ENCODE measurements around the gene PLXNB3. TPM values are rescaled to one million over a fixed set of nuclear protein-coding genes. Genes with fewer than 3 reads are reported as not detected.

PLXNB3 gene
- total RNA-seq, 2 experiments from 2014 or later, result not detected

DNA sequence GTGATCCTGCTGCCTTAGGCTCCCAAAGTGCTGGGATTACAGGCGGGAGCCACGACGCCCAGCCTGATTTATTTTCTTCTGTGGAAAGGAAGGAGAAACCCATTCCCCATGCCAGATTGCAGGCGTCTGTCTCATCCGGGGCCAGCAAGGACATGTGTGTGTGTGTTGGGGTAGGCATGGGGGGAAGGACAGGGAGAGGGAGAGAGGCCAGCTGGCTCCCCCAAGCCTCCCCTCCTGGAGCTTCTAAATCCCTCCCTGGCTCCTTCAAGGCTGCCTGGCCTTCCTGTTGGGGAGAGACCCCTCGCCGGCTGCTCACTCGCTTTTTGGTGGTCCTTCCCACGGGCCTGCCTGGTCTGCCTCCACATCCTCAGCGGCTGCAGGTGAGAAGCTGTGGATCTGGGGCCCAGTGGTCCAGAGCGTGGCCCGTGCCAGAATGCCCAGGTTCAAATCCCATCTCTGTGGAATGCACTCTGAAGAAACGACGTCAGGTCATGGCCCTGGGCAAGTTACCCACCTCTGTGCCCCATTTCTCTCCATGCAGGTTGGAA is 1.3 kb upstream of the PLXNB3 start:
- no peaks in the 10 kb centered on the region for H3K79me2 ChIP-seq (ENCODE audit: insufficient read depth, low read depth, low read length)
- no peaks in the 10 kb centered on the region for H4K20me1 ChIP-seq (ENCODE audit: insufficient read depth, low read length)
- ChIA-PET CTCF (ENCODE audit: unreplicated experiment) (no interaction called here), POLR2A (no interaction called here)
- no peak overlapping the region for H3K27ac ChIP-seq (ENCODE audit: low read depth, low read length, poor library complexity, severe bottlenecking)
- no peaks in the 10 kb centered on the region for H3K9me2 ChIP-seq (ENCODE audit: insufficient read depth, low read length)
- no peaks in the 10 kb centered on the region for H3K9me3 ChIP-seq (ENCODE audit: low read length)
- no TSS peak for BruUV-seq (replicated peaks)
- H3K36me3 ChIP-seq (ENCODE audit: insufficient read depth, low read length), result no peaks in the 10 kb centered on the region
- no peak for DNase-seq (ENCODE audit: low spot score)
- H3K4me1 ChIP-seq (ENCODE audit: insufficient read depth, low read length, poor library complexity, severe bottlenecking), result peaks cover 6% of the 10 kb centered on the region
- no peak overlapping the region for H3K4me2 ChIP-seq (ENCODE audit: low read length)
- TF ChIP-seq CTCF (conservative IDR thresholded peaks at IDR 0.05; ENCODE audit: low read length), result no peak
- no peak for TF ChIP-seq EZH2phosphoT487 (IDR thresholded peaks at IDR 0.05; ENCODE audit: borderline replicate concordance, low read depth, low read length)
- H2AFZ ChIP-seq (ENCODE audit: low read length), result no peak overlapping the region
- H3K4me3 ChIP-seq (ENCODE audit: low read depth, low read length, poor library complexity, severe bottlenecking), result no peak overlapping the region
- intact Hi-C loops (cut with micrococcal nuclease; ENCODE audit: unreplicated experiment), result loop anchor here (5.0 to 10.0 kb wide), 3 partner anchors 72 to 120 kb away; partner anchors contain the start of genes PDZD4 and SLC6A8

GRCh38 chrX:153763298-153763932 is 634 bp upstream of the PLXNB3 start:
- ChIA-PET POLR2A (no interaction called here), CTCF (ENCODE audit: unreplicated experiment) (no interaction called here)
- BruUV-seq (replicated peaks), result no TSS peak
- no peak overlapping the region for H2AFZ ChIP-seq (ENCODE audit: low read length)
- H3K79me2 ChIP-seq (ENCODE audit: insufficient read depth, low read depth, low read length), result no peaks in the 10 kb centered on the region
- H4K20me1 ChIP-seq (ENCODE audit: insufficient read depth, low read length), result no peaks in the 10 kb centered on the region
- no peak for DNase-seq (ENCODE audit: low spot score)
- H3K9me3 ChIP-seq (ENCODE audit: low read length), result no peaks in the 10 kb centered on the region
- H3K4me1 ChIP-seq (ENCODE audit: insufficient read depth, low read length, poor library complexity, severe bottlenecking), result peaks cover 6% of the 10 kb centered on the region
- H3K27ac ChIP-seq (ENCODE audit: low read depth, low read length, poor library complexity, severe bottlenecking), result no peak overlapping the region
- H3K9me2 ChIP-seq (ENCODE audit: insufficient read depth, low read length), result no peaks in the 10 kb centered on the region
- no peak overlapping the region for H3K4me2 ChIP-seq (ENCODE audit: low read length)
- TF ChIP-seq EZH2phosphoT487 (IDR thresholded peaks at IDR 0.05; ENCODE audit: borderline replicate concordance, low read depth, low read length) (no peak), CTCF (conservative IDR thresholded peaks at IDR 0.05; ENCODE audit: low read length) (no peak)
- H3K36me3 ChIP-seq (ENCODE audit: insufficient read depth, low read length), result no peaks in the 10 kb centered on the region
- intact Hi-C loops (cut with micrococcal nuclease; ENCODE audit: unreplicated experiment), result loop anchor here (5.0 to 10.0 kb wide), 3 partner anchors 71 to 119 kb away; partner anchors contain the start of genes PDZD4 and SLC6A8
- no peak overlapping the region for H3K4me3 ChIP-seq (ENCODE audit: low read depth, low read length, poor library complexity, severe bottlenecking)

- ChIA-PET POLR2A (no interaction called here), CTCF (ENCODE audit: unreplicated experiment) (no interaction called here)
- H4K20me1 ChIP-seq (ENCODE audit: insufficient read depth, low read length), result no peaks in the 10 kb centered on the region
- H3K9me3 ChIP-seq (ENCODE audit: low read length), result no peaks in the 10 kb centered on the region
- H3K9me2 ChIP-seq (ENCODE audit: insufficient read depth, low read length), result no peaks in the 10 kb centered on the region
- no peak for DNase-seq (ENCODE audit: low spot score)
- BruUV-seq (replicated peaks), result no TSS peak
- no peak overlapping the region for H3K4me3 ChIP-seq (ENCODE audit: low read depth, low read length, poor library complexity, severe bottlenecking)
- H3K27ac ChIP-seq (ENCODE audit: low read depth, low read length, poor library complexity, severe bottlenecking), result no peak overlapping the region
- peaks cover 6% of the 10 kb centered on the region for H3K4me1 ChIP-seq (ENCODE audit: insufficient read depth, low read length, poor library complexity, severe bottlenecking)
- intact Hi-C loops (cut with micrococcal nuclease; ENCODE audit: unreplicated experiment), result loop anchor here (1.0 to 10.0 kb wide), 4 partner anchors 70 to 183 kb away; partner anchors contain the start of genes PDZD4 and SLC6A8
- no peaks in the 10 kb centered on the region for H3K36me3 ChIP-seq (ENCODE audit: insufficient read depth, low read length)
- TF ChIP-seq CTCF (conservative IDR thresholded peaks at IDR 0.05; ENCODE audit: low read length) (no peak), EZH2phosphoT487 (IDR thresholded peaks at IDR 0.05; ENCODE audit: borderline replicate concordance, low read depth, low read length) (no peak)
- H3K79me2 ChIP-seq (ENCODE audit: insufficient read depth, low read depth, low read length), result no peaks in the 10 kb centered on the region
- H3K4me2 ChIP-seq (ENCODE audit: low read length), result no peak overlapping the region
- no peak overlapping the region for H2AFZ ChIP-seq (ENCODE audit: low read length)
These were observed 713 bp downstream of the PLXNB3 start for GRCh38 chrX:153764786-153765137.

Measured in OCI-LY7 (cell line).